Measurements from ENCODE around the gene PPARG. TPM values are rescaled to one million over a fixed set of nuclear protein-coding genes. Genes with fewer than 3 reads are reported as not detected.

Gene PPARG
- total and polyA plus RNA-seq, 5 donors: 10.4 to 18.9 (median 15.3) TPM

DNA sequence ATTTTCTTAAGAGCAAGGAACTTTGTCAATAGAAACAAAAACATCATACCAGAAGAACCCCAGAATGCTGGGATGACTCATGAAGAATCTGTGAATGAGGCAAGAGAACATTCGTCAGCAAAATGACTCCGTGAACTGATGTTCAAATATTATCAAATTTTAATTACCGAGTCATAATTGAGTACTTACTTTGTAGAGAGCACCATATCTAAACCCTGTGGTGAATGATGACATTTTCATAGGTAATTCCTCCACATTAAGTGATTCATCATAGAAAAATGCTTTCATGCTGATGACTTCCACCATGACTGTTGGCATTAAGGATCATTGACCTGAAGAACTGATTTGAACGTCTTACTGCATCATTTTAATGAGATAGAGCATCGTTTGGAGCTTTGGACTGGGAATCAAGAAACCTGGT lies 56.3 kb downstream of the PPARG start:
- intact Hi-C loops (cut with DNase I): no loop called here
- ATAC-seq: no peak
- Histone ChIP-seq H3K9me3 (ENCODE audit: control insufficient read depth, low read length) (no peaks in the 10 kb centered on the region), H3K27ac (ENCODE audit: low read length) (no peak overlapping the region), H3K27me3 (ENCODE audit: control insufficient read depth, insufficient read depth) (no peaks in the 10 kb centered on the region), H3K4me3 (ENCODE audit: low read length) (no peak overlapping the region), H3K4me1 (ENCODE audit: control insufficient read depth, insufficient read depth, low read length) (peaks cover 3% of the 10 kb centered on the region)
- DNase-seq: no peak
- WGBS: 82% methylated on average over 5 of the region's 5 CpGs

DNA sequence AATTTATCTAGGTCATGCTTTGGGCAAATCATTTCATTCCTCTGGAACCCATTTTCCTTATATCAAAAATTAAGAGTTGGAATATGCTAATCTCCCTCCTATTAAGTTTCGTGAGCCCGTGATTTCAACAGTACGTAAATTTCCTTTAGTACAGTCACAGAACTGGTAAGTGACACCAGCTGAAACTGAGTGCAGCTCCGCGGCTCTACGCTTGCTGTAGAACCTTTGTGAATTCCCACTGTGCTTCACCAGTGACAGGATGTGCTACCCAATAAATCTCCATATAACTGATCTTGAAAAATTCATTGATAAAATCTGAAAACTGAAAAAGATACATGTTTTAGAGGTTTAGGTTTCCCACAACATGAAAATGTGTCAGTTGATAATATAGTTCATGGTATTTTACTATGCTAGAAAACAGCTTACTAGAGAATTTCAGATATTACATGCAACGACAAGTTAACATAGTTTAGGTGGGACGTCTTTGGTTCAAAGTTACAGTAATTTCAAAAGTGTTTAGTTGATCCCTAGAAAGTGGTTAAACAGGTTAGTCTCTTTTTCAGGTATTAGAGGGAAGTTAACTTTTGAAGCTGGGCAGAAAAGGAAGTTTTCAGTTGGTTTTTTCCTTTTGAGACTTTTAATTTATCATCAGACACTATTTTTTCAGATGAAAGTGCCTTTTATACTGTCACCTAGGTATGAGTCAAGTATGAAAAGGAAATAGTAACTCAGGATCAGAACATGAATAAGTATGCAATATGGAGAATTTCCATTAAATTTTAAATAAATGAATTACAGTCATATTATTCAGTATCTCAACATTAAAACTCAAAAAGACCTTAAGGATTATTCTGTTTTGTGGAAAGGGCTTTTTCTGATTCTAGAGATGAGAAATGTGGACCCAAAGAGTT lies 57.0 kb downstream of the PPARG start:
- no peak for ATAC-seq
- H3K9me3 ChIP-seq (ENCODE audit: control insufficient read depth, low read length): no peaks in the 10 kb centered on the region

DNA sequence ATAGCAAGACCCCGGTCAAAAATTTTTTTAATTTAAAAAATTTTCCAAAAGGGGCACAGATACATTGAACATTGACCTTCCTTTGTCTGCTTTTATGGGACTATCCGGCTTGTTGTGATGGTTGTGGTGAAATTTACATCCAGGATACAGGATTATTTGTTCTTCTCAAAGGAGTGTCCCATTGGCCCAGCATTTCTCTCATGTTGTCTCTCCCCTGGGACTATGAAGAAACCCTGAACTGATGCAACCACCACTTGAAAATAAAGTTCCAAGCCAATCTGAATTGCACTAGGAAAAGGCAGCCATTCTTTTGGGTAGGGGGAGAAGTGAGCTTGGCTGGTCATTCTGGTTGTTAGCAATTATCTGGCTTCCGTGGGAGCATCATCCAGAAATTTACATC lies 58.4 kb downstream of the PPARG start:
- DNase-seq: no peak
- Histone ChIP-seq H3K4me3 (ENCODE audit: low read length) (no peak overlapping the region), H3K27me3 (ENCODE audit: control insufficient read depth, insufficient read depth) (no peaks in the 10 kb centered on the region), H3K4me1 (ENCODE audit: control insufficient read depth, insufficient read depth, low read length) (peaks cover 8% of the 10 kb centered on the region), H3K27ac (ENCODE audit: low read length) (no peak overlapping the region), H3K9me3 (ENCODE audit: control insufficient read depth, low read length) (no peaks in the 10 kb centered on the region)
- no peak for ATAC-seq
- 93% methylated on average over 3 of the region's 3 CpGs for WGBS
- intact Hi-C loops (cut with DNase I): no loop called here

More for the DNA sequence above, 57.0 kb downstream of the PPARG start:
- intact Hi-C loops (cut with DNase I): no loop called here
- no peak overlapping the region for H3K27ac ChIP-seq (ENCODE audit: low read length)
- no peak overlapping the region for H3K4me3 ChIP-seq (ENCODE audit: low read length)
- peaks cover 6% of the 10 kb centered on the region for H3K4me1 ChIP-seq (ENCODE audit: control insufficient read depth, insufficient read depth, low read length)
- 90% methylated on average over 8 of the region's 8 CpGs for WGBS
- H3K27me3 ChIP-seq (ENCODE audit: control insufficient read depth, insufficient read depth): no peaks in the 10 kb centered on the region
- DNase-seq: no peak

DNA sequence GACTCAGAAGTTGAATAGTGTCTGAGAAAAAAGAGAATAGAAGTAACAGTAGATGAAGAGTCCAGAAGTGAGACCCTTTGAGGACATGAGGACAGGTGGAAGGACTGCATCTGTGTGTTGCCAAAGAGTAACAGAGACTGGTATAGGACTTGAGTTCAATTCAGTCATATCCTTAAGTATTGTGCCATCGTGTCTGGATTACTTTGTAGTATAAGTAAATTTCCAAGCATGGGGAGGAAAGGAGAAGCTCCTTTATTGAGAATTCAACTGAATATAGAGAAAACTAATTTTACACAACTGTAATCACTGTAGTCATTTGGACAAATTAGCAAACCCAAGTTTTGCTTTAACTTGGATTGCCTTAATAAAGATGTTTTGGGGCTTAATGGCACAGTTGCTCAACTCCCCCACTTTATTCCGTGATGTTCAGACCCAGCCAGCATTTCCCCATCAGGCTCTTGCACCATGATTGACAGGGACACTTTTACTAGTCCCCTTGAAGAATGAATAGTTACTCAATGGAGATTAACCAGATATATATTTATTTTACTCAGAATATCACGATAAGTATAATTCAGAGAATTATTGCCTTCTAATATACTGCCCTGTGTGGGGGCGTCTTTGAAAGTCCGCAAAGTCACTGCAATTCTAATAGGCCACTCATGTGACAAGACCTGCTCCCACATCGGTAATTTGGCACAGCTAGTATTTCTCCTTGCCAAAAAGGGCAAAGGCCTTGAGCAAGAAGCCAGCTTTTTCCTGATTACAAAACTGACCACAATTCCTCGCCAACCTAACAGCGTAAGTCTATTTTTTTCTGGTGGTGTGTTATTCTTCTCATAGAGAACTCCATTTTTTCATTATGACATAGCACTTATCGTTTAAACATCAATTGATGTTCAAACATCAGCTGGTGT lies 61.3 kb downstream of the PPARG start:
- no peaks in the 10 kb centered on the region for H3K27me3 ChIP-seq (ENCODE audit: control insufficient read depth, insufficient read depth)
- ATAC-seq: peak; percentile 63 to 69
- intact Hi-C loops (cut with DNase I): no loop called here
- 37% methylated on average over 9 of the region's 9 CpGs for WGBS
- peak overlapping the region; percentile 45 for H3K27ac ChIP-seq (ENCODE audit: low read length)
- DNase-seq: peak; percentile 32 to 49 (median 40)
- peaks cover 8% of the 10 kb centered on the region for H3K4me1 ChIP-seq (ENCODE audit: control insufficient read depth, insufficient read depth, low read length)
- no peaks in the 10 kb centered on the region for H3K9me3 ChIP-seq (ENCODE audit: control insufficient read depth, low read length)
- H3K4me3 ChIP-seq (ENCODE audit: low read length): peak overlapping the region; percentile 5

- DNase-seq: peak in 2 of 3 donors; percentile 43 to 49
- no peaks in the 10 kb centered on the region for H3K27me3 ChIP-seq (ENCODE audit: control insufficient read depth, insufficient read depth)
- no peaks in the 10 kb centered on the region for H3K9me3 ChIP-seq (ENCODE audit: control insufficient read depth, low read length)
- peaks cover 8% of the 10 kb centered on the region for H3K4me1 ChIP-seq (ENCODE audit: control insufficient read depth, insufficient read depth, low read length)
- no peak overlapping the region for H3K4me3 ChIP-seq (ENCODE audit: low read length)
- intact Hi-C loops (cut with DNase I): no loop called here
- WGBS: 56% methylated on average over 4 of the region's 4 CpGs
- ATAC-seq: peak; percentile 69 to 82
- no peak overlapping the region for H3K27ac ChIP-seq (ENCODE audit: low read length)
Measured at GRCh38 chr3:12351145-12351544, 62.3 kb downstream of the PPARG start.

- Histone ChIP-seq H3K27me3 (ENCODE audit: control insufficient read depth, insufficient read depth) (no peaks in the 10 kb centered on the region), H3K9me3 (ENCODE audit: control insufficient read depth, low read length) (no peaks in the 10 kb centered on the region), H3K4me1 (ENCODE audit: control insufficient read depth, insufficient read depth, low read length) (peaks cover 8% of the 10 kb centered on the region), H3K4me3 (ENCODE audit: low read length) (no peak overlapping the region), H3K27ac (ENCODE audit: low read length) (no peak overlapping the region)
- DNase-seq: no peak
- intact Hi-C loops (cut with DNase I): no loop called here
- ATAC-seq: no peak
- 87% methylated on average over 2 of the region's 2 CpGs for WGBS
Measured at GRCh38 chr3:12352253-12352652, 63.4 kb downstream of the PPARG start.

DNA sequence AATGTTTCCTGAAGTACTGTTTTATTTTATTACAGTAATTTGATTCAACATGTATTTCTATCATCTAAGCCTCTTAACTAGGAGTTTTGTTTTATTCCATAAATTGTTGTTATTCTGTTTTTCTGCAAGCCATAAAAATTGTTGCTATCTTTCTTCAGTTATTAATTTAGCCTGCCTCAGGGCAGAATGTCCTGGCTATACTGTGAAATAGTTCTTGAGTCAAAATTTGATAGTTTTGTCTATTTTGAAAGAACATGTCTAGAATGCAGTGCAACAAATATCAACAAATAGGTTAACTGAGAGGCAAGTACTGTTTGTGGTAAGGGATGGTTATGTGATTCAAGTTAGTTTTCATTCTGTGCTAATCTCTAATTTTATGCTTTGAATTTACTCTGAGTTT lies 63.9 kb downstream of the PPARG start:
- ATAC-seq (no peak), DNase-seq (no peak)
- Histone ChIP-seq H3K27ac (ENCODE audit: low read length) (no peak overlapping the region), H3K9me3 (ENCODE audit: control insufficient read depth, low read length) (no peaks in the 10 kb centered on the region), H3K27me3 (ENCODE audit: control insufficient read depth, insufficient read depth) (no peaks in the 10 kb centered on the region), H3K4me3 (ENCODE audit: low read length) (no peak overlapping the region), H3K4me1 (ENCODE audit: control insufficient read depth, insufficient read depth, low read length) (peaks cover 8% of the 10 kb centered on the region)
- intact Hi-C loops (cut with DNase I): no loop called here

DNA sequence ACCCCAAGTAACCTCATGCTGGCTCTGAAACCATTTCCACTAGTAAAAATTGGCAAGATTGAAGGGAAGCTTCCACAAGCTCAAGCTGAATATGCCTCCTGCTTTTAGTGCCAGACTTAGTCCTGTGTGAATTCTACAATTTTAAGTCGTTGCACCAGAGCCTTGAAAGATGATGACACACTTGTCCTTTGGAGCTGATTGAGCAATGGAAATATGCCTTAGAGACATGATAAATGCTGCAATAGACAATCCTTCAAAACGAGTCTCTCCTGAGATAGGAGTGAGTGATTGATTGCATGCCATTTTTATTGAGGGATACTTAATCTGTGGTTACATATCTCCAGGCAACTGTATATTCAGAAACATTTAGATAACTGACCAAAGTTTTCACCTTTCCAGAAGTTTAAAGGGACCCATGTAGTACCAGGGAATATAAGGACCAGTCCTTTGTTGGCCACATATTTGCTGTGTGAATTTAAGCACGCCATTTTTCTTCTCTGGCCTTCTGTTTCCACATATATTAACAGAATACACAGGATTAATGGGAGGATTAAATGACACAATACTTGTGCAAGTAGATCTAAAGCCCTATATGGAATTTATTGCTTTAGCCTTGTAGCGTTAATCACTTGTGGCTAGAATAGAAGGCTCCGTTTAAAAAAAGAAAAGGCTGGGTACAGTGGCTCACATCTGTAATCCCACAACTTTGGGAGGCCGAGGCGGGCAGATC lies 65.1 kb downstream of the PPARG start:
- Histone ChIP-seq H3K27ac (ENCODE audit: low read length) (no peak overlapping the region), H3K9me3 (ENCODE audit: control insufficient read depth, low read length) (no peaks in the 10 kb centered on the region), H3K4me1 (ENCODE audit: control insufficient read depth, insufficient read depth, low read length) (peaks cover 8% of the 10 kb centered on the region), H3K27me3 (ENCODE audit: control insufficient read depth, insufficient read depth) (no peaks in the 10 kb centered on the region), H3K4me3 (ENCODE audit: low read length) (no peak overlapping the region)
- DNase-seq (no peak), ATAC-seq (peak; percentile 67 to 75)
- 67% methylated on average over 7 of the region's 7 CpGs for WGBS
- intact Hi-C loops (cut with DNase I): no loop called here

- Histone ChIP-seq H3K27ac (ENCODE audit: low read length) (no peak overlapping the region), H3K4me3 (ENCODE audit: low read length) (no peak overlapping the region), H3K27me3 (ENCODE audit: control insufficient read depth, insufficient read depth) (no peaks in the 10 kb centered on the region), H3K4me1 (ENCODE audit: control insufficient read depth, insufficient read depth, low read length) (peaks cover 2% of the 10 kb centered on the region), H3K9me3 (ENCODE audit: control insufficient read depth, low read length) (no peaks in the 10 kb centered on the region)
- ATAC-seq (no peak), DNase-seq (no peak)
- 74% methylated on average over 5 of the region's 5 CpGs for WGBS
- intact Hi-C loops (cut with DNase I): no loop called here
Measured at GRCh38 chr3:12356175-12356574, 67.3 kb downstream of the PPARG start.

DNA sequence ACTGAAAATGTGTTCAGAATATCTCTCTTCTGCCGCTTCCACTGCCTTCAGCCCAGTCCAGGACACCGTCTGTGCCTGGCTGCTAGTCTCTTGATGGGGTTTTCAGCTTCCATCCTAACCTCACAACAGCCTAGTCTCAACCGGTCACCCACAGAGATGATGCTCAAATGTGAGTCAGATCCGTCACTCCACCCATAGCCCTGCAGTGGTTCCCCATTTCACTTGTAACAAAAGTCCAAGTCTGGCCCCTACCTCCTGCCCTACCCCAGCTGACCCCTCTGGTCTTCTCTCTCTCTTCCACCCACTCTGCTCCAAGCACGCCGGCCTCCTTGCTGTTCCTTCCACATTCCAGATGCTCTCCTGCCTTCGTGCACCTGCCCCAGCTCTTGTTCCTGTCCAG lies 68.1 kb downstream of the PPARG start:
- WGBS: 90% methylated on average over 7 of the region's 7 CpGs
- intact Hi-C loops (cut with DNase I): no loop called here
- no peak overlapping the region for H3K27ac ChIP-seq (ENCODE audit: low read length)
- DNase-seq: no peak
- H3K4me1 ChIP-seq (ENCODE audit: control insufficient read depth, insufficient read depth, low read length): no peaks in the 10 kb centered on the region
- H3K9me3 ChIP-seq (ENCODE audit: control insufficient read depth, low read length): no peaks in the 10 kb centered on the region
- no peak overlapping the region for H3K4me3 ChIP-seq (ENCODE audit: low read length)
- ATAC-seq: peak in 1 of 2 donors; percentile 29
- no peaks in the 10 kb centered on the region for H3K27me3 ChIP-seq (ENCODE audit: control insufficient read depth, insufficient read depth)
